Measurements from ENCODE around the gene INVS. TPM values are rescaled to one million over a fixed set of nuclear protein-coding genes. Genes with fewer than 3 reads are reported as not detected.
A peak's percentile ranks its signal among the peaks of the same experiment; 100 is the strongest.

INVS gene
- total and polyA plus RNA-seq, 2 experiments from 2014 or later: 9.4 to 15.3 TPM

DNA sequence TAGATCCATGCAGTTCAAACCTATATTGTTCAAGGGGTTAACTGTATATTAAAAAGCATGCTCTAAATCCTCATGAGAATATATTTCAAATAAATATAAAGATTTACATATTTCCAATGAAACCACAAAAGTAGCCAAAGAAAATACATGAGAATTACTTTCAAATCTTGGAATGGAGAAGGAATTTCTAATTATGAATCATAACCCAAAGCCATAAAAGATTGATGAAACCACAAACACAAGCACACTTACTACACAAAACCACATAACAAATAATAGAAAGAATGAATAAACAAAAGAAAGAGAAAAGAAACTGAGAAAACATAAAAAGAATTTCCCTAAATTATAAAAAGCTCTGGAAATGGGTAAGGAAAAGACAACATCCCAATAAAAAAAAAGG is 16.3 kb upstream of the INVS start:
- H3K4me1 ChIP-seq (ENCODE audit: low read depth): no peaks in the 10 kb centered on the region
- DNase-seq (ENCODE audit: low read depth in 1 of 2, low spot score in 1 of 2): peak in 1 of 2 donors; percentile 27
- TF ChIP-seq, protein P1, sequence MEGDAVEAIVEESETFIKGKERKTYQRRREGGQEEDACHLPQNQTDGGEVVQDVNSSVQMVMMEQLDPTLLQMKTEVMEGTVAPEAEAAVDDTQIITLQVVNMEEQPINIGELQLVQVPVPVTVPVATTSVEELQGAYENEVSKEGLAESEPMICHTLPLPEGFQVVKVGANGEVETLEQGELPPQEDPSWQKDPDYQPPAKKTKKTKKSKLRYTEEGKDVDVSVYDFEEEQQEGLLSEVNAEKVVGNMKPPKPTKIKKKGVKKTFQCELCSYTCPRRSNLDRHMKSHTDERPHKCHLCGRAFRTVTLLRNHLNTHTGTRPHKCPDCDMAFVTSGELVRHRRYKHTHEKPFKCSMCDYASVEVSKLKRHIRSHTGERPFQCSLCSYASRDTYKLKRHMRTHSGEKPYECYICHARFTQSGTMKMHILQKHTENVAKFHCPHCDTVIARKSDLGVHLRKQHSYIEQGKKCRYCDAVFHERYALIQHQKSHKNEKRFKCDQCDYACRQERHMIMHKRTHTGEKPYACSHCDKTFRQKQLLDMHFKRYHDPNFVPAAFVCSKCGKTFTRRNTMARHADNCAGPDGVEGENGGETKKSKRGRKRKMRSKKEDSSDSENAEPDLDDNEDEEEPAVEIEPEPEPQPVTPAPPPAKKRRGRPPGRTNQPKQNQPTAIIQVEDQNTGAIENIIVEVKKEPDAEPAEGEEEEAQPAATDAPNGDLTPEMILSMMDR (IDR thresholded peaks at IDR 0.05; ENCODE audit: low read depth, low read length): no peak
- no peak overlapping the region for H3K27ac ChIP-seq
- H3K27me3 ChIP-seq: no peaks in the 10 kb centered on the region
- H3K4me3 ChIP-seq: no peak overlapping the region
- no peaks in the 10 kb centered on the region for H3K36me3 ChIP-seq
- no peaks in the 10 kb centered on the region for H3K9me3 ChIP-seq (ENCODE audit: low read depth)

DNA sequence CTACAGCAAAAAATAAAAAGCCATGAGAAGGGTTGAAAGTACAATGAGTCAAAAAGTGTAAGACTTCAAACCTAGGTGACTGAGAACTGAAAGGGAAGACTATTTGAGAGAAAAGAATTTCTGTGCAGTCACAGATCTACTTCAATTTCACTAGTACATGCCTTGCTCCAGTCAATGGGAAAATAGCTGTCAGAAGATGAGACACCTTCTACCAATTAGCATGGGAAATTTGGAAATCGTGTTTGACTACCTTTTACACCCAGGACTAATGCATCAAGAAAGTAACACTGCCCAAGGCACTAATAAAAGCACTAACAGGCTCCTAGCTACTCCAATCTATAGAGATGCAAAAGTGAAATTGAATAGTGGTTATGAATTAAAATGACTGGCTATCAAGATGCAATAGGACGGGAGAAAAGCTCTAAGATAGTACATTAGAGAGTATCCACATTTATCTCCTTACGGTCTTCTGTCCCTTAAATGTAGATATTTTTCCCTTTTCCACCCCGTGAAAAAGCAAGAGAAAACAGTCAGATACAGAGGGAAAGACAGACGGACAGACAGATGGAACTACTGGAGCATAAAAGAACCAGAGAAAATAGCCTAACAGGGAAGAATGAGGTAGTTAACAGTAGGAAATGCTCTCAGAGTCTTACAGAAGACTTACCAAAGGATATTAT is 15.5 kb upstream of the INVS start:
- Histone ChIP-seq H3K27me3 (no peaks in the 10 kb centered on the region), H3K27ac (no peak overlapping the region), H3K9me3 (ENCODE audit: low read depth) (no peaks in the 10 kb centered on the region), H3K4me1 (ENCODE audit: low read depth) (no peaks in the 10 kb centered on the region), H3K4me3 (no peak overlapping the region), H3K36me3 (no peaks in the 10 kb centered on the region)
- TF ChIP-seq, protein P1 (IDR thresholded peaks at IDR 0.05; ENCODE audit: low read depth, low read length): no peak
- DNase-seq (ENCODE audit: low read depth in 1 of 2, low spot score in 1 of 2): no peak

DNA sequence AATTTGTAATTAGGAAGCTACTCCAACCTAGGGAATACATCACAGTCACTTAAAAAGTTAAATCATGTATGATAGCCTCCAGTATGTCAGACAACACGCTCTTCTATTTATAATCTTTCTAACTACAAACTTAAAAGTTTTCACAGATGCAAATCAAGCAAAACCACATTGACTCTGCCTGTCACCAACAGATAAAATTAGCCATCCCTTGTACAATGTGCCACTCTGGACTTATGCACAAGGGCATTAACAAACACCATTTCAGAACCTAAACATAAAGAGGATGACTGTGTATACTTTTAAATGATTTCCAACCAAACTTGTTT is 15.0 kb upstream of the INVS start:
- H3K9me3 ChIP-seq (ENCODE audit: low read depth): no peaks in the 10 kb centered on the region
- TF ChIP-seq, protein P1 (IDR thresholded peaks at IDR 0.05; ENCODE audit: low read depth, low read length): no peak
- H3K4me1 ChIP-seq (ENCODE audit: low read depth): no peaks in the 10 kb centered on the region
- no peaks in the 10 kb centered on the region for H3K36me3 ChIP-seq
- H3K4me3 ChIP-seq: no peak overlapping the region
- no peaks in the 10 kb centered on the region for H3K27me3 ChIP-seq
- DNase-seq (ENCODE audit: low read depth in 1 of 2, low spot score in 1 of 2): no peak
- no peak overlapping the region for H3K27ac ChIP-seq

- H3K27ac ChIP-seq: no peak overlapping the region
- DNase-seq (ENCODE audit: low read depth in 1 of 2, low spot score in 1 of 2): no peak
Measured at GRCh38 chr9:100084734-100085133, 14.3 kb upstream of the INVS start.

GRCh38 chr9:100086097-100086635 is 12.9 kb upstream of the INVS start:
- H3K4me3 ChIP-seq: no peak overlapping the region
- no peak overlapping the region for H3K27ac ChIP-seq
- no peaks in the 10 kb centered on the region for H3K4me1 ChIP-seq (ENCODE audit: low read depth)
- no peaks in the 10 kb centered on the region for H3K9me3 ChIP-seq (ENCODE audit: low read depth)
- no peak for DNase-seq (ENCODE audit: low read depth in 1 of 2, low spot score in 1 of 2)
- H3K36me3 ChIP-seq: no peaks in the 10 kb centered on the region
- H3K27me3 ChIP-seq: no peaks in the 10 kb centered on the region
- TF ChIP-seq, protein P1 (IDR thresholded peaks at IDR 0.05; ENCODE audit: low read depth, low read length): no peak

More at GRCh38 chr9:100084734-100085133, 14.3 kb upstream of the INVS start:
- H3K9me3 ChIP-seq (ENCODE audit: low read depth): no peaks in the 10 kb centered on the region
- H3K4me3 ChIP-seq: no peak overlapping the region
- no peaks in the 10 kb centered on the region for H3K36me3 ChIP-seq
- H3K27me3 ChIP-seq: no peaks in the 10 kb centered on the region
- TF ChIP-seq, protein P1 (IDR thresholded peaks at IDR 0.05; ENCODE audit: low read depth, low read length): no peak
- no peaks in the 10 kb centered on the region for H3K4me1 ChIP-seq (ENCODE audit: low read depth)

Measured in cardiac muscle cell (in vitro differentiated cells and primary cell).